ENCODE results near the gene ACSBG1.

Gene ACSBG1

GRCh38 chr15:78201281-78202190, 32.8 kb downstream of the ACSBG1 start:
- DNase-seq (ENCODE audit: low read depth): no peak

- DNase-seq (ENCODE audit: low read depth): no peak
Measured at GRCh38 chr15:78200276-78200930, 34.0 kb downstream of the ACSBG1 start.

GRCh38 chr15:78197632-78198031, 36.7 kb downstream of the ACSBG1 start:
- DNase-seq (ENCODE audit: low read depth): no peak

GRCh38 chr15:78195735-78196201, 38.6 kb downstream of the ACSBG1 start:
- DNase-seq (ENCODE audit: low read depth): no peak

- no peak for DNase-seq (ENCODE audit: low read depth)
Measured at GRCh38 chr15:78194568-78194925, 39.8 kb downstream of the ACSBG1 start.

GRCh38 chr15:78193731-78194567, 40.4 kb downstream of the ACSBG1 start:
- DNase-seq (ENCODE audit: low read depth): no peak

GRCh38 chr15:78192826-78193594, 41.4 kb downstream of the ACSBG1 start:
- no peak for DNase-seq (ENCODE audit: low read depth)

GRCh38 chr15:78182821-78183220, 51.5 kb downstream of the ACSBG1 start:
- no peak for DNase-seq (ENCODE audit: low read depth)

- DNase-seq (ENCODE audit: low read depth): no peak
Measured at GRCh38 chr15:78182336-78182700, 52.0 kb downstream of the ACSBG1 start.

GRCh38 chr15:78179906-78180305, 54.5 kb downstream of the ACSBG1 start:
- no peak for DNase-seq (ENCODE audit: low read depth)

- DNase-seq (ENCODE audit: low read depth): no peak
Measured at GRCh38 chr15:78179286-78179840, 55.0 kb downstream of the ACSBG1 start.

GRCh38 chr15:78178064-78178463, 56.3 kb downstream of the ACSBG1 start:
- DNase-seq (ENCODE audit: low read depth): no peak

- no peak for DNase-seq (ENCODE audit: low read depth)
Measured at GRCh38 chr15:78177447-78177873, 56.9 kb downstream of the ACSBG1 start.

GRCh38 chr15:78175330-78175729, 59.0 kb downstream of the ACSBG1 start:
- no peak for DNase-seq (ENCODE audit: low read depth)

- DNase-seq (ENCODE audit: low read depth): no peak
Measured at GRCh38 chr15:78174401-78174800, 60.0 kb downstream of the ACSBG1 start.

- DNase-seq (ENCODE audit: low read depth): no peak
Measured at GRCh38 chr15:78171864-78172472, 62.4 kb downstream of the ACSBG1 start.

- DNase-seq (ENCODE audit: low read depth): no peak
Measured at GRCh38 chr15:78170848-78171773, 63.3 kb downstream of the ACSBG1 start.

- no peak for DNase-seq (ENCODE audit: low read depth)
Measured at GRCh38 chr15:78168608-78169007, 65.8 kb downstream of the ACSBG1 start.

- no peak for DNase-seq (ENCODE audit: low read depth)
Measured at GRCh38 chr15:78167227-78167888, 67.0 kb downstream of the ACSBG1 start.
